GM19328 (cell line): ENCODE results near the gene SCART1.
A peak's percentile ranks its signal among the peaks of the same experiment; 100 is the strongest.
"Not testable (repeated sequence)": the region's sequence is repeated elsewhere in the genome, so short reads cannot be mapped to it uniquely, and the experiment has no call there.

ENCODE experiments used
- ATAC-seq: cut with Tn5 transposase; IDR thresholded peaks from one replicate; pipeline ENCODE4 v1.9.1; 2021; ENCODE audit warnings: mild to moderate bottlenecking, moderate library complexity; ENCODE audit not compliant: unreplicated experiment

Gene SCART1

GRCh38 chr10:133471300-133472109, 17.8 kb downstream of the SCART1 start:
- ATAC-seq = no peak

GRCh38 chr10:133473270-133473669, 19.5 kb downstream of the SCART1 start:
- ATAC-seq = no peak

- ATAC-seq = no peak
These were observed 20.3 kb downstream of the SCART1 start for GRCh38 chr10:133474027-133474426.

- no peak for ATAC-seq
These were observed 21.1 kb downstream of the SCART1 start for GRCh38 chr10:133474665-133475424.

- ATAC-seq = no peak
These were observed 21.6 kb downstream of the SCART1 start for GRCh38 chr10:133475425-133475734.

- no peak for ATAC-seq
These were observed 22.3 kb downstream of the SCART1 start for GRCh38 chr10:133475821-133476640.

GRCh38 chr10:133476641-133476990, 22.9 kb downstream of the SCART1 start:
- no peak for ATAC-seq

- ATAC-seq = no peak
These were observed 27.4 kb downstream of the SCART1 start for GRCh38 chr10:133481086-133481643.

GRCh38 chr10:133481657-133482056, 27.9 kb downstream of the SCART1 start:
- ATAC-seq = no peak

GRCh38 chr10:133484818-133485217, 31.1 kb downstream of the SCART1 start:
- ATAC-seq = no peak

GRCh38 chr10:133487085-133487484, 33.3 kb downstream of the SCART1 start:
- no peak for ATAC-seq

- ATAC-seq = no peak
These were observed 34.6 kb downstream of the SCART1 start for GRCh38 chr10:133488354-133488753.

- ATAC-seq = peak; percentile 48
These were observed 36.3 kb downstream of the SCART1 start for GRCh38 chr10:133489816-133490588.

- ATAC-seq = not testable (repeated sequence)
These were observed 39.8 kb downstream of the SCART1 start for GRCh38 chr10:133493562-133493961.

- ATAC-seq = not testable (repeated sequence)
These were observed 43.6 kb downstream of the SCART1 start for GRCh38 chr10:133497363-133497762.

- not testable (repeated sequence) for ATAC-seq
These were observed 45.4 kb downstream of the SCART1 start for GRCh38 chr10:133499176-133499575.

GRCh38 chr10:133500897-133501296, 47.2 kb downstream of the SCART1 start:
- ATAC-seq = not testable (repeated sequence)

GRCh38 chr10:133509700-133510099, 56.0 kb downstream of the SCART1 start:
- ATAC-seq = no peak

GRCh38 chr10:133511408-133511807, 57.7 kb downstream of the SCART1 start:
- ATAC-seq = no peak

- no peak for ATAC-seq
These were observed 58.3 kb downstream of the SCART1 start for GRCh38 chr10:133511907-133512528.
